ENCODE results near the gene GLRX3.

GRCh38 chr10:130195746-130196294 lies 59.6 kb downstream of the GLRX3 start:
- TF ChIP-seq, protein P1, sequence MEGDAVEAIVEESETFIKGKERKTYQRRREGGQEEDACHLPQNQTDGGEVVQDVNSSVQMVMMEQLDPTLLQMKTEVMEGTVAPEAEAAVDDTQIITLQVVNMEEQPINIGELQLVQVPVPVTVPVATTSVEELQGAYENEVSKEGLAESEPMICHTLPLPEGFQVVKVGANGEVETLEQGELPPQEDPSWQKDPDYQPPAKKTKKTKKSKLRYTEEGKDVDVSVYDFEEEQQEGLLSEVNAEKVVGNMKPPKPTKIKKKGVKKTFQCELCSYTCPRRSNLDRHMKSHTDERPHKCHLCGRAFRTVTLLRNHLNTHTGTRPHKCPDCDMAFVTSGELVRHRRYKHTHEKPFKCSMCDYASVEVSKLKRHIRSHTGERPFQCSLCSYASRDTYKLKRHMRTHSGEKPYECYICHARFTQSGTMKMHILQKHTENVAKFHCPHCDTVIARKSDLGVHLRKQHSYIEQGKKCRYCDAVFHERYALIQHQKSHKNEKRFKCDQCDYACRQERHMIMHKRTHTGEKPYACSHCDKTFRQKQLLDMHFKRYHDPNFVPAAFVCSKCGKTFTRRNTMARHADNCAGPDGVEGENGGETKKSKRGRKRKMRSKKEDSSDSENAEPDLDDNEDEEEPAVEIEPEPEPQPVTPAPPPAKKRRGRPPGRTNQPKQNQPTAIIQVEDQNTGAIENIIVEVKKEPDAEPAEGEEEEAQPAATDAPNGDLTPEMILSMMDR (IDR thresholded peaks at IDR 0.05) = no peak
- TF ChIP-seq POLR2A (IDR thresholded peaks at IDR 0.05) = no peak

Measured in tibial nerve (tissue), 3 donors.